Measurements from ENCODE around the gene ARFGEF2. TPM values are rescaled to one million over a fixed set of nuclear protein-coding genes. Genes with fewer than 3 reads are reported as not detected.

The ARFGEF2 gene
- polyA plus RNA-seq (2013, experiment 1 of 4): 11.7 TPM
- polyA plus RNA-seq (2013, experiment 2 of 4): 12.7 TPM
- 8.3 TPM for polyA plus RNA-seq (2013, experiment 3 of 4)
- 9.6 TPM for polyA plus RNA-seq (2013, experiment 4 of 4)

DNA sequence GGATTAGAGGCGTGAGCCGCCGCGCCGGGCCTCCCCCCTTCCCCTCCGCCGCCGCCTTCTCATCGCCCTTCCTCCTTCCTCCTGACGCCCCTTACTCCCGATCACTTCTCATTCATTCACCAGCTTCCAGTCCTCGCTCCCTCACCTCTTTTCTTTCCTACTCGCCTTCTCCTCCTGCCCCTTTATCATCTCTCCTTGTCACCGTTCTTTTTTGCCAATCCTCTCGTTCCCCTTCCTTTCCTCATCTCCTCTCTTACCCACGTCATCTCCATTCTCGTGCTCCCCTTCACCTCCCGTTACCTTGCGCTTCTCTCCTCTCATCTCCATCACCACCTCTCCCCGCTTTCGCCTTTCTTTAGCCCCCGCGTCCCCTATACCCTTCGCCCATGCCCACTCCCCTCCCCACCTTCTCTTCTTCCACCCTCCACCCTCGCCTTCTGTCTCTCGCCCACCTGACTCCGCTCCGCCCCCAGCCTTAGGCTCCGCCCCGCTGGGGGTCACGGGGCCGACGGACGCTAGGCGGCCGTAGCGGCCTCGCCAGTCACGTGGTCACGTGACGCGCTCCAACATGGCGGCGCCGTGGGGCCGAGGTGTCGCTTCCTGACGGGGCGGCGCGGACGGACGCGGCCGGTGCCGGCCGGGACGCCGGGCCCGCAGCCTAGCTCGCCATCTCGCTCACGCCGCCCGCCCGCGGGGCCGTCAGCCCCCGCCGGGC, at the start of gene ARFGEF2:
TSS of gene ARFGEF2 (plus strand) at position 544 of the 715 bp plus-strand sequence. CDS start 179 bp downstream, outside the sequence.
- no peaks in the 10 kb centered on the region for H3K27me3 ChIP-seq (ENCODE audit: control insufficient read depth, insufficient read depth, low read length, poor library complexity, severe bottlenecking)
- H3K9me3 ChIP-seq (ENCODE audit: control insufficient read depth, low read length): no peaks in the 10 kb centered on the region
- H3K36me3 ChIP-seq (ENCODE audit: control insufficient read depth, insufficient read depth, low read length): no peaks in the 10 kb centered on the region
- WGBS, 2 experiments: 1% methylated on average over 70 of the region's 70 CpGs
- peak within 1 kb of the TSS; percentile 82 for H3K27ac ChIP-seq (ENCODE audit: insufficient read depth, low read depth, low read length, poor library complexity, severe bottlenecking)
- peak within 1 kb of the TSS; percentile 90 for H3K4me3 ChIP-seq (ENCODE audit: insufficient read depth, low read depth, low read length)
- no peaks in the 10 kb centered on the region for H3K4me1 ChIP-seq (ENCODE audit: control insufficient read depth, insufficient read depth, low read length)

DNA sequence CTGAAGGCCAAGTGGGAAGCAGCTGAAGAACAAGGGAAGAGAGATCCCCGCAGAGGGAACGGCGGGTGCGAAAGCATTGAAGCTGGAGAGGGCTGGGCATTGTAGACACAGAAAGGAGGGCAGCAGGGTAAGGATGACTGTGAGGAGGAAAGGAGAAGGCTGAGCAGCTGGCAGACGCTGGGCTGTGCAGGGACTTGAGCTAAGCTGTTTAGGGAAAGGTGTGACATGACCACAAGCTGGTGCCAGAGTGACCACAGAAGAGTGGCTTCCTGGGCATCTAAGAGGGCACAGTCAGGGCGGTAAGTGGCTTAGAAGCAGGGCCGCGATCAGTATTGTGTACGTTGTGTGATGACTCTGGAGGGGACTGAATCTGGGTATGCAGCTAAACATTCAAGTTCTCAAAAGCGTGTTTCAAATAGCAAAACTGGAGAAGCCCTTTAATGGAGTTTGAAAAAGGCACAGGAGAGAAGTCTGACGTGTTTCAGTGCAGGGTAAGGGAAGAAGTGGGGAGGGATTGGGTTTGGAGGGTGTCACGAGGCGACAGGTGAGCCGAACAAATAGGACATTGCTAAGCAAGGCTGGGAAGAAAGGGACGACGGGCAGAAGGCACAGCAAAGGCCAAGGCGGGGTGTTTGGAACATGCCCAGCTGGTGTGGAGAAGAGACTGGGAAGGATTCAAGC, 46.1 kb upstream of the ARFGEF2 start:
- no peak overlapping the region for H3K4me3 ChIP-seq (ENCODE audit: insufficient read depth, low read depth, low read length)
- H3K27ac ChIP-seq (ENCODE audit: insufficient read depth, low read depth, low read length, poor library complexity, severe bottlenecking): no peak overlapping the region
- H3K4me1 ChIP-seq (ENCODE audit: control insufficient read depth, insufficient read depth, low read length): no peaks in the 10 kb centered on the region
- H3K27me3 ChIP-seq (ENCODE audit: control insufficient read depth, insufficient read depth, low read length, poor library complexity, severe bottlenecking): no peaks in the 10 kb centered on the region
- H3K9me3 ChIP-seq (ENCODE audit: control insufficient read depth, low read length): no peaks in the 10 kb centered on the region
- WGBS, 2 experiments: 91 to 92% methylated on average over 17 of the region's 17 CpGs
- H3K36me3 ChIP-seq (ENCODE audit: control insufficient read depth, insufficient read depth, low read length): no peaks in the 10 kb centered on the region

GRCh38 chr20:48875914-48876240, 45.6 kb upstream of the ARFGEF2 start:
- Histone ChIP-seq H3K4me3 (ENCODE audit: insufficient read depth, low read depth, low read length) (no peak overlapping the region), H3K4me1 (ENCODE audit: control insufficient read depth, insufficient read depth, low read length) (no peaks in the 10 kb centered on the region), H3K36me3 (ENCODE audit: control insufficient read depth, insufficient read depth, low read length) (no peaks in the 10 kb centered on the region), H3K9me3 (ENCODE audit: control insufficient read depth, low read length) (no peaks in the 10 kb centered on the region), H3K27me3 (ENCODE audit: control insufficient read depth, insufficient read depth, low read length, poor library complexity, severe bottlenecking) (no peaks in the 10 kb centered on the region), H3K27ac (ENCODE audit: insufficient read depth, low read depth, low read length, poor library complexity, severe bottlenecking) (no peak overlapping the region)
- WGBS, 2 experiments: 87 to 92% methylated on average over 4 to 5 of the region's 5 CpGs

DNA sequence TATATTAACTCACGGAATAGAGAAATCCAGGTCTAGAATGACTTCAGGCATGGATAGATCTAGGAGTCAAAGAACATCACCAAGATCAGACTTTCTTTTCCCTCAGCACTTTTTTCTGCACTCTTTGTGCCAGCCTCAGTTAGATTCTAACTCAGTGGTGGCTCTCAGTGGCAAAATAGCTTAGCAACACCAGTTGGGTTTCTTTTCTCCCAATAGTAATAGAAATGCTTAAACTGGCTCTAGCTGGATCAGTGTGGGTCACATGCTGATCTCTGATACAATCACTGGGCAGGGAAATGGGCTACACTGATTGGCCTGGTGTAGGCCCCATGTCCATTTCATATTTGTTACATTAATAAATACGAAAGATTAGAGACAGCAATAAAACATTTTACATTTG, 44.2 kb upstream of the ARFGEF2 start:
- Histone ChIP-seq H3K9me3 (ENCODE audit: control insufficient read depth, low read length) (no peaks in the 10 kb centered on the region), H3K36me3 (ENCODE audit: control insufficient read depth, insufficient read depth, low read length) (no peaks in the 10 kb centered on the region), H3K27me3 (ENCODE audit: control insufficient read depth, insufficient read depth, low read length, poor library complexity, severe bottlenecking) (no peaks in the 10 kb centered on the region), H3K4me3 (ENCODE audit: insufficient read depth, low read depth, low read length) (no peak overlapping the region), H3K27ac (ENCODE audit: insufficient read depth, low read depth, low read length, poor library complexity, severe bottlenecking) (no peak overlapping the region), H3K4me1 (ENCODE audit: control insufficient read depth, insufficient read depth, low read length) (no peaks in the 10 kb centered on the region)
- 47 to 50% methylated on average over 2 of the region's 2 CpGs for WGBS, 2 experiments

- 86 to 92% methylated on average over 9 of the region's 10 CpGs for WGBS, 2 experiments
- Histone ChIP-seq H3K9me3 (ENCODE audit: control insufficient read depth, low read length) (no peaks in the 10 kb centered on the region), H3K27me3 (ENCODE audit: control insufficient read depth, insufficient read depth, low read length, poor library complexity, severe bottlenecking) (no peaks in the 10 kb centered on the region), H3K4me1 (ENCODE audit: control insufficient read depth, insufficient read depth, low read length) (no peaks in the 10 kb centered on the region), H3K4me3 (ENCODE audit: insufficient read depth, low read depth, low read length) (no peak overlapping the region), H3K27ac (ENCODE audit: insufficient read depth, low read depth, low read length, poor library complexity, severe bottlenecking) (no peak overlapping the region), H3K36me3 (ENCODE audit: control insufficient read depth, insufficient read depth, low read length) (no peaks in the 10 kb centered on the region)
These were observed 42.8 kb upstream of the ARFGEF2 start for GRCh38 chr20:48878534-48879248.

- Histone ChIP-seq H3K36me3 (ENCODE audit: control insufficient read depth, insufficient read depth, low read length) (no peaks in the 10 kb centered on the region), H3K4me3 (ENCODE audit: insufficient read depth, low read depth, low read length) (no peak overlapping the region), H3K9me3 (ENCODE audit: control insufficient read depth, low read length) (no peaks in the 10 kb centered on the region), H3K27me3 (ENCODE audit: control insufficient read depth, insufficient read depth, low read length, poor library complexity, severe bottlenecking) (no peaks in the 10 kb centered on the region), H3K27ac (ENCODE audit: insufficient read depth, low read depth, low read length, poor library complexity, severe bottlenecking) (no peak overlapping the region), H3K4me1 (ENCODE audit: control insufficient read depth, insufficient read depth, low read length) (no peaks in the 10 kb centered on the region)
- 88 to 89% methylated on average over 1 of the region's 1 CpG for WGBS, 2 experiments
These were observed 41.8 kb upstream of the ARFGEF2 start for GRCh38 chr20:48879612-48880245.

GRCh38 chr20:48880331-48880730, 41.2 kb upstream of the ARFGEF2 start:
- Histone ChIP-seq H3K4me1 (ENCODE audit: control insufficient read depth, insufficient read depth, low read length) (no peaks in the 10 kb centered on the region), H3K9me3 (ENCODE audit: control insufficient read depth, low read length) (no peaks in the 10 kb centered on the region), H3K27me3 (ENCODE audit: control insufficient read depth, insufficient read depth, low read length, poor library complexity, severe bottlenecking) (no peaks in the 10 kb centered on the region), H3K36me3 (ENCODE audit: control insufficient read depth, insufficient read depth, low read length) (no peaks in the 10 kb centered on the region), H3K4me3 (ENCODE audit: insufficient read depth, low read depth, low read length) (no peak overlapping the region), H3K27ac (ENCODE audit: insufficient read depth, low read depth, low read length, poor library complexity, severe bottlenecking) (no peak overlapping the region)
- WGBS, 2 experiments: 89 to 95% methylated on average over 3 of the region's 3 CpGs

- WGBS, 2 experiments: 87 to 94% methylated on average over 6 to 7 of the region's 7 CpGs
- Histone ChIP-seq H3K9me3 (ENCODE audit: control insufficient read depth, low read length) (no peaks in the 10 kb centered on the region), H3K4me3 (ENCODE audit: insufficient read depth, low read depth, low read length) (no peak overlapping the region), H3K27ac (ENCODE audit: insufficient read depth, low read depth, low read length, poor library complexity, severe bottlenecking) (no peak overlapping the region), H3K27me3 (ENCODE audit: control insufficient read depth, insufficient read depth, low read length, poor library complexity, severe bottlenecking) (no peaks in the 10 kb centered on the region), H3K4me1 (ENCODE audit: control insufficient read depth, insufficient read depth, low read length) (no peaks in the 10 kb centered on the region), H3K36me3 (ENCODE audit: control insufficient read depth, insufficient read depth, low read length) (no peaks in the 10 kb centered on the region)
These were observed 40.4 kb upstream of the ARFGEF2 start for GRCh38 chr20:48880981-48881657.

GRCh38 chr20:48885237-48885636, 36.3 kb upstream of the ARFGEF2 start:
- Histone ChIP-seq H3K4me3 (ENCODE audit: insufficient read depth, low read depth, low read length) (no peak overlapping the region), H3K9me3 (ENCODE audit: control insufficient read depth, low read length) (no peaks in the 10 kb centered on the region), H3K4me1 (ENCODE audit: control insufficient read depth, insufficient read depth, low read length) (no peaks in the 10 kb centered on the region), H3K27ac (ENCODE audit: insufficient read depth, low read depth, low read length, poor library complexity, severe bottlenecking) (no peak overlapping the region), H3K36me3 (ENCODE audit: control insufficient read depth, insufficient read depth, low read length) (no peaks in the 10 kb centered on the region), H3K27me3 (ENCODE audit: control insufficient read depth, insufficient read depth, low read length, poor library complexity, severe bottlenecking) (no peaks in the 10 kb centered on the region)
- 91 to 92% methylated on average over 4 of the region's 4 CpGs for WGBS, 2 experiments
